Memory B cell (primary cell): Measurements from ENCODE around the gene NXN.
"Not testable (repeated sequence)": the region's sequence is repeated elsewhere in the genome, so short reads cannot be mapped to it uniquely, and the experiment has no call there.

Experiments
- ATAC-seq: fragments of 150-1000 bp; cut with Tn5 transposase; 2 replicates; pipeline ENCODE4 v1.10.0; 2021; ENCODE audit warnings: low read depth, mild to moderate bottlenecking, moderate library complexity
- DNase-seq, 2 donors: peaks; one replicate each; pipeline ENCODE4 v3.0.0; 2022; ENCODE audit warnings: low spot score in 2 of 2
- H3K27ac Mint-ChIP-seq: one replicate; pipeline ENCODE4 v1.8.0; 2022; ENCODE audit warnings: mild to moderate bottlenecking, moderate library complexity, mixed read lengths
- H3K27me3 Mint-ChIP-seq: one replicate; pipeline ENCODE4 v1.8.0; 2022; ENCODE audit warnings: mixed read lengths
- H3K36me3 Mint-ChIP-seq: one replicate; pipeline ENCODE4 v1.8.0; 2022; ENCODE audit warnings: mild to moderate bottlenecking, mixed read lengths
- H3K4me1 Mint-ChIP-seq: one replicate; pipeline ENCODE4 v1.8.0; 2022; ENCODE audit warnings: mixed read lengths
- H3K4me3 Mint-ChIP-seq: one replicate; pipeline ENCODE4 v1.8.0; 2022; ENCODE audit warnings: mild to moderate bottlenecking, moderate library complexity, mixed read lengths
- H3K9me3 Mint-ChIP-seq: one replicate; pipeline ENCODE4 v1.8.0; 2022; ENCODE audit warnings: mixed read lengths

The NXN gene

GRCh38 chr17:800446-801242 lies 178.9 kb downstream of the NXN start:
- ATAC-seq: no peak
- no peaks in the 10 kb centered on the region for H3K4me1 Mint-ChIP-seq

GRCh38 chr17:799261-799660 lies 180.3 kb downstream of the NXN start:
- H3K36me3 Mint-ChIP-seq: no peaks in the 10 kb centered on the region
- H3K9me3 Mint-ChIP-seq: no peaks in the 10 kb centered on the region
- H3K27ac Mint-ChIP-seq: no peak overlapping the region
- no peak for ATAC-seq
- H3K4me1 Mint-ChIP-seq: no peaks in the 10 kb centered on the region
- H3K4me3 Mint-ChIP-seq: no peak overlapping the region
- DNase-seq: no peak
- H3K27me3 Mint-ChIP-seq: no peaks in the 10 kb centered on the region

More at GRCh38 chr17:800446-801242, 178.9 kb downstream of the NXN start:
- H3K27me3 Mint-ChIP-seq: no peaks in the 10 kb centered on the region
- no peak for DNase-seq
- H3K9me3 Mint-ChIP-seq: no peaks in the 10 kb centered on the region
- no peak overlapping the region for H3K4me3 Mint-ChIP-seq
- H3K27ac Mint-ChIP-seq: no peak overlapping the region
- no peaks in the 10 kb centered on the region for H3K36me3 Mint-ChIP-seq

- no peak overlapping the region for H3K4me3 Mint-ChIP-seq
- no peaks in the 10 kb centered on the region for H3K9me3 Mint-ChIP-seq
- ATAC-seq (no peak), DNase-seq (no peak)
- no peaks in the 10 kb centered on the region for H3K36me3 Mint-ChIP-seq
- H3K27ac Mint-ChIP-seq: no peak overlapping the region
- H3K27me3 Mint-ChIP-seq: no peaks in the 10 kb centered on the region
- H3K4me1 Mint-ChIP-seq: no peaks in the 10 kb centered on the region
Observed at GRCh38 chr17:798246-798645, 181.3 kb downstream of the NXN start.

- no peak overlapping the region for H3K27ac Mint-ChIP-seq
- no peaks in the 10 kb centered on the region for H3K9me3 Mint-ChIP-seq
- peaks cover 2% of the 10 kb centered on the region for H3K36me3 Mint-ChIP-seq
- no peaks in the 10 kb centered on the region for H3K27me3 Mint-ChIP-seq
- DNase-seq: no peak
- no peak overlapping the region for H3K4me3 Mint-ChIP-seq
- H3K4me1 Mint-ChIP-seq: no peaks in the 10 kb centered on the region
- ATAC-seq: no peak
Observed at GRCh38 chr17:797236-797840, 182.2 kb downstream of the NXN start.

GRCh38 chr17:796609-797008 lies 183.0 kb downstream of the NXN start:
- Mint-ChIP-seq H3K27me3 (no peaks in the 10 kb centered on the region), H3K4me3 (no peak overlapping the region), H3K9me3 (no peaks in the 10 kb centered on the region), H3K36me3 (peaks cover 2% of the 10 kb centered on the region), H3K4me1 (no peaks in the 10 kb centered on the region), H3K27ac (no peak overlapping the region)
- ATAC-seq (no peak), DNase-seq (no peak)

- Mint-ChIP-seq H3K4me1 (peaks cover 3% of the 10 kb centered on the region), H3K27ac (no peak overlapping the region), H3K4me3 (no peak overlapping the region), H3K36me3 (peaks cover 9% of the 10 kb centered on the region), H3K9me3 (peaks cover 1% of the 10 kb centered on the region), H3K27me3 (no peaks in the 10 kb centered on the region)
- ATAC-seq: no peak
- DNase-seq: no peak
Observed at GRCh38 chr17:795721-796120, 183.9 kb downstream of the NXN start.

GRCh38 chr17:795276-795675 lies 184.3 kb downstream of the NXN start:
- Mint-ChIP-seq H3K4me1 (peaks cover 3% of the 10 kb centered on the region), H3K4me3 (no peak overlapping the region), H3K27me3 (no peaks in the 10 kb centered on the region), H3K27ac (no peak overlapping the region), H3K9me3 (peaks cover 1% of the 10 kb centered on the region), H3K36me3 (peaks cover 9% of the 10 kb centered on the region)
- no peak for ATAC-seq
- no peak for DNase-seq

GRCh38 chr17:794876-795275 lies 184.7 kb downstream of the NXN start:
- Mint-ChIP-seq H3K36me3 (peaks cover 11% of the 10 kb centered on the region), H3K4me1 (peaks cover 3% of the 10 kb centered on the region), H3K27me3 (no peaks in the 10 kb centered on the region), H3K4me3 (no peak overlapping the region), H3K9me3 (peaks cover 1% of the 10 kb centered on the region), H3K27ac (no peak overlapping the region)
- ATAC-seq (peak; percentile 88), DNase-seq (peak; percentile 25 to 35)

GRCh38 chr17:792277-792676 lies 187.3 kb downstream of the NXN start:
- H3K4me1 Mint-ChIP-seq: peaks cover 3% of the 10 kb centered on the region
- H3K27me3 Mint-ChIP-seq: no peaks in the 10 kb centered on the region
- no peak overlapping the region for H3K4me3 Mint-ChIP-seq
- H3K27ac Mint-ChIP-seq: no peak overlapping the region
- peaks cover 16% of the 10 kb centered on the region for H3K36me3 Mint-ChIP-seq
- H3K9me3 Mint-ChIP-seq: peaks cover 1% of the 10 kb centered on the region
- no peak for DNase-seq
- ATAC-seq: no peak

GRCh38 chr17:791829-792228 lies 187.7 kb downstream of the NXN start:
- Mint-ChIP-seq H3K9me3 (peaks cover 1% of the 10 kb centered on the region), H3K36me3 (peaks cover 18% of the 10 kb centered on the region), H3K4me3 (no peak overlapping the region), H3K4me1 (peaks cover 3% of the 10 kb centered on the region), H3K27ac (no peak overlapping the region), H3K27me3 (no peaks in the 10 kb centered on the region)
- DNase-seq: no peak
- no peak for ATAC-seq

GRCh38 chr17:790874-791247 lies 188.7 kb downstream of the NXN start:
- not testable (repeated sequence) for H3K4me3 Mint-ChIP-seq, ATAC-seq, DNase-seq, H3K4me1 Mint-ChIP-seq, H3K9me3 Mint-ChIP-seq, H3K27me3 Mint-ChIP-seq
- H3K36me3 Mint-ChIP-seq: peaks cover 18% of the 10 kb centered on the region
- peak overlapping the region; percentile 89 for H3K27ac Mint-ChIP-seq

GRCh38 chr17:789931-790873 lies 189.4 kb downstream of the NXN start:
- ATAC-seq, DNase-seq, H3K4me3 Mint-ChIP-seq, H3K9me3 Mint-ChIP-seq, H3K4me1 Mint-ChIP-seq, H3K27me3 Mint-ChIP-seq: not testable (repeated sequence)
- Mint-ChIP-seq H3K27ac (peak overlapping the region; percentile 89), H3K36me3 (peaks cover 18% of the 10 kb centered on the region)

- H3K27ac Mint-ChIP-seq: no peak overlapping the region
- peaks cover 18% of the 10 kb centered on the region for H3K36me3 Mint-ChIP-seq
- peaks cover 3% of the 10 kb centered on the region for H3K4me1 Mint-ChIP-seq
- H3K4me3 Mint-ChIP-seq: no peak overlapping the region
- ATAC-seq: no peak
- no peaks in the 10 kb centered on the region for H3K27me3 Mint-ChIP-seq
- peaks cover 1% of the 10 kb centered on the region for H3K9me3 Mint-ChIP-seq
- DNase-seq: no peak
Observed at GRCh38 chr17:789160-789840, 190.3 kb downstream of the NXN start.
